ENCODE results near the gene NECAB2.

Gene NECAB2

DNA sequence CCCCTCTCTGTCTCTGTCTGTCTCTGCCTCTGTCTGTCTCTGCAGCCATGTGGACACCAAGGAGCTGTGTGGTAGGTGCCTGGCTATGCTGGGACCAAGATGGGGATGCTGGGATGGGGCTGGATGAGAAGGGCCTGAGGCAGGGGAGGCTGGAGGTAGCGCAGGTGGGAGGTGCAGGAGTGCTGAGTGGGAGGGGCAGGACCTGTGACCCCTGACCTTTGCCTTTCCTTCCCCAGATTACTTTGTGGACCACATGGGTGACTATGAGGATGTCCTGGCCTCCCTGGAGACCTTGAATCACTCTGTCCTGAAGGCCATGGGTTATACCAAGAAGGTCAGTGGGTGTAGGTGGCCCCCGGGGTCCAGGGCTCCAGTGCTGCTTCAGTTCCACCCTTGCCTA, 12.8 kb downstream of the NECAB2 start:
- TF ChIP-seq, protein P1, sequence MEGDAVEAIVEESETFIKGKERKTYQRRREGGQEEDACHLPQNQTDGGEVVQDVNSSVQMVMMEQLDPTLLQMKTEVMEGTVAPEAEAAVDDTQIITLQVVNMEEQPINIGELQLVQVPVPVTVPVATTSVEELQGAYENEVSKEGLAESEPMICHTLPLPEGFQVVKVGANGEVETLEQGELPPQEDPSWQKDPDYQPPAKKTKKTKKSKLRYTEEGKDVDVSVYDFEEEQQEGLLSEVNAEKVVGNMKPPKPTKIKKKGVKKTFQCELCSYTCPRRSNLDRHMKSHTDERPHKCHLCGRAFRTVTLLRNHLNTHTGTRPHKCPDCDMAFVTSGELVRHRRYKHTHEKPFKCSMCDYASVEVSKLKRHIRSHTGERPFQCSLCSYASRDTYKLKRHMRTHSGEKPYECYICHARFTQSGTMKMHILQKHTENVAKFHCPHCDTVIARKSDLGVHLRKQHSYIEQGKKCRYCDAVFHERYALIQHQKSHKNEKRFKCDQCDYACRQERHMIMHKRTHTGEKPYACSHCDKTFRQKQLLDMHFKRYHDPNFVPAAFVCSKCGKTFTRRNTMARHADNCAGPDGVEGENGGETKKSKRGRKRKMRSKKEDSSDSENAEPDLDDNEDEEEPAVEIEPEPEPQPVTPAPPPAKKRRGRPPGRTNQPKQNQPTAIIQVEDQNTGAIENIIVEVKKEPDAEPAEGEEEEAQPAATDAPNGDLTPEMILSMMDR (conservative IDR thresholded peaks at IDR 0.05; ENCODE audit: low read depth): no peak
- no peak for DNase-seq (ENCODE audit: low spot score)
- H3K27ac ChIP-seq: no peak overlapping the region
- POLR2A ChIA-PET (ENCODE audit: low non-redundant PET): no interaction called here
- CTCF ChIA-PET: no interaction called here

DNA sequence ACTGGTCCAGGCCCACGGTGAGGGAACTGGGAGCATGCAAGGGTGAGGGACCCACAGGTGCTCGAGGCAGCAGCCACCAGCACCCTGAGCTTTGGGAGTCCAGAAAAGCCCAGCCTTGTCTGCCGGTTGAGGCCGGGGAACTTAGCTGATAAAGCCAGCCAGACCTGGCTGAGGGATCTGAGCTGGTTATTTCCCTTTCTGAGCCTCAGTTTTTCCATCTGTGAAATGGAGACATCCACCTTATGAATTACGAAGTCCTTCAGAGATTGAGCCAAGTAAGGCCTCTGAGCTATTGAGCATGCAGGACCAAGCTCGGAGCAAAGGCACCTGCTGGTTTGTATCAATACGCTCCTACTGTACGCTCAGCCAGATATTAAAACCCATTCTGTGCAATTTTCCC, 13.8 kb downstream of the NECAB2 start:
- TF ChIP-seq, protein P1 (conservative IDR thresholded peaks at IDR 0.05; ENCODE audit: low read depth): no peak
- ChIA-PET POLR2A (ENCODE audit: low non-redundant PET) (no interaction called here), CTCF (no interaction called here)
- no peak overlapping the region for H3K27ac ChIP-seq
- DNase-seq (ENCODE audit: low spot score): no peak

DNA sequence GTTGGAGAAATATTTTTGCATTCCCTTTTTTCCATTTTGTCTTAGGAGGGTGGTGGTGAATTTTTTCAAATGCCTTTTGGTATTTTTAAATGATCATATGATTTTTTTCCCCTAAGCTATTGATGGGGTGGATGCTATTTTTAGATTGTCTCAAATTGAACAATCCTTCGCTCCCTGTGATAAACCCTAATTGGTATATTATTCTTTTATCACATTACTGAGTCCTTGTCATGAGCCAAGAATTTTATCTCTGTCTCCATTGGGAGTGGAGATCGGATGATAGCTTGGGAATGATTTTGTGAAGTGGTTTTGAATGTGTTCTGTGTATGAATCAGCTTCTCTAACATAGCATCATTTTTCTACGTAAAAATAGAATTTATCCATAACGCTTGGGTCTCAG, 15.4 kb downstream of the NECAB2 start:
- TF ChIP-seq, protein P1 (conservative IDR thresholded peaks at IDR 0.05; ENCODE audit: low read depth): no peak
- no peak for DNase-seq (ENCODE audit: low spot score)
- CTCF ChIA-PET: interaction anchor here (0.6 kb wide), 1 partner anchor 41 kb away, joined by 3 read pairs; no protein-coding TSS in a partner anchor
- no peak overlapping the region for H3K27ac ChIP-seq
- POLR2A ChIA-PET (ENCODE audit: low non-redundant PET): no interaction called here

DNA sequence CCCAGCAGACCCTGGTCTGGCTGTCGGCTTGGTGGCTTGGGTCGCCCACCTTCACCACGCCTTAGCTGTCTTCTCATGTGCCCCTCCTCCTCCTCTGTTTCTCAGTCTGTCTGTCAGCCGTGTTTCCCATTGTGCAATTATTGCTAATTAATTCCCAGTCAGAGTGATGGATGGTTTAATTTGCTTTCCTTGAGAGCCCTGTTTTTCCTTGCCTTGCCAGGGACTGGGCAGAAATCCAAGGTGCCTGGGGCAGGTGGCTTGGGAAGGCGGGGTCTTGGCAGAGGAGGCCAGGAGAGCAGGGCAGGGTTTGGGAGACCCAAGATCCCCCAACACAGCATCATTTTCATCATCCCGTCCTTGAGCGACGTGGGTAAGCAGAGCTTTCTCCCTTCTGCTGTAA, 21.3 kb downstream of the NECAB2 start:
- no peak overlapping the region for H3K27ac ChIP-seq
- no peak for DNase-seq (ENCODE audit: low spot score)
- TF ChIP-seq, protein P1 (conservative IDR thresholded peaks at IDR 0.05; ENCODE audit: low read depth): no peak
- CTCF ChIA-PET: interaction anchor here (1.2 kb wide), 1 partner anchor 19 kb away, joined by 3 read pairs; no protein-coding TSS in a partner anchor
- POLR2A ChIA-PET (ENCODE audit: low non-redundant PET): interaction anchor here (0.6 kb wide), 1 partner anchor 25 kb away, joined by 3 read pairs; no protein-coding TSS in a partner anchor

DNA sequence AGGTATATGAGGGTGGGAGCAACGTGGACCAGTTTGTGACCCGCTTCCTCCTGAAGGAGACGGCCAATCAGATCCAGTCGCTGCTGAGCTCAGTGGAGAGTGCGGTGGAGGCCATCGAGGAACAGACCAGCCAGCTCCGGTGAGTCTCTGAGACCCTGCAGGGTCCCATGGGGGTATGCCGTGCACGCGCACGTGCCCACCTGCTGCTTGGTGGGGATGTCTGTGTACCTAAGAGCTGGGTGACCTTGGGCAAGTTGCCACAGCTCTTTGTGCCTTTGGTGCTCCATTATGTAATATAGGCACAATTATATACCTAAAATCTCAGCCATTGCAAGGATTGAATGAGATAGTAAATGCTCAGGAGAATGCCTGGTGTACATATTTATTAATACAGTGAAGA, 22.4 kb downstream of the NECAB2 start:
- ChIA-PET CTCF (no interaction called here), POLR2A (ENCODE audit: low non-redundant PET) (no interaction called here)
- DNase-seq (ENCODE audit: low spot score): no peak
- H3K27ac ChIP-seq: no peak overlapping the region
- TF ChIP-seq, protein P1 (conservative IDR thresholded peaks at IDR 0.05; ENCODE audit: low read depth): no peak

DNA sequence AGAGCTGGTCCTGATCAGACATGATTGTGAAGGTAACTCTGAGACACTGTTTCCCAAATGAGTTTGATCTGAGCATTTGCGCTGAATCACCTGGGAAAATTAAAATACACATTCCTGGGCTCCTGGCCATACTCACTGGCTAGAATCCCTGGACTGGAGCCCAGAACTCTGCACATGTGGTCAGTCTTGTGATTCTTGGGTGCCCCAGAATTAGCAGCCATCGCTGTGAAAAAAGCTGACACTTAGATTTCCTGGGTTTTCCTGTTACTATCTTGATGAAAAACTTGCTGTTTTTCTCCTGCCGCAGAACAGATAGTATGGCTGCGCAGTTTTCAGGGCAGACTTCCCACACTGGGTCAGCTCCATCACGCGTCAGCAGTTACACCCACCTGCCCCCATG, 24.6 kb downstream of the NECAB2 start:
- ChIA-PET CTCF (interaction anchor here (0.6 to 1.0 kb wide), 3 partner anchors 10 to 70 kb away, joined by 3 read pairs; no protein-coding TSS in a partner anchor), POLR2A (ENCODE audit: low non-redundant PET) (no interaction called here)
- no peak for DNase-seq (ENCODE audit: low spot score)
- TF ChIP-seq, protein P1 (conservative IDR thresholded peaks at IDR 0.05; ENCODE audit: low read depth): no peak
- H3K27ac ChIP-seq: peak overlapping the region; percentile 25; the same call in 1 of the 2 replicates
